ENCODE data around the gene GRIP2.

GRIP2 gene

DNA sequence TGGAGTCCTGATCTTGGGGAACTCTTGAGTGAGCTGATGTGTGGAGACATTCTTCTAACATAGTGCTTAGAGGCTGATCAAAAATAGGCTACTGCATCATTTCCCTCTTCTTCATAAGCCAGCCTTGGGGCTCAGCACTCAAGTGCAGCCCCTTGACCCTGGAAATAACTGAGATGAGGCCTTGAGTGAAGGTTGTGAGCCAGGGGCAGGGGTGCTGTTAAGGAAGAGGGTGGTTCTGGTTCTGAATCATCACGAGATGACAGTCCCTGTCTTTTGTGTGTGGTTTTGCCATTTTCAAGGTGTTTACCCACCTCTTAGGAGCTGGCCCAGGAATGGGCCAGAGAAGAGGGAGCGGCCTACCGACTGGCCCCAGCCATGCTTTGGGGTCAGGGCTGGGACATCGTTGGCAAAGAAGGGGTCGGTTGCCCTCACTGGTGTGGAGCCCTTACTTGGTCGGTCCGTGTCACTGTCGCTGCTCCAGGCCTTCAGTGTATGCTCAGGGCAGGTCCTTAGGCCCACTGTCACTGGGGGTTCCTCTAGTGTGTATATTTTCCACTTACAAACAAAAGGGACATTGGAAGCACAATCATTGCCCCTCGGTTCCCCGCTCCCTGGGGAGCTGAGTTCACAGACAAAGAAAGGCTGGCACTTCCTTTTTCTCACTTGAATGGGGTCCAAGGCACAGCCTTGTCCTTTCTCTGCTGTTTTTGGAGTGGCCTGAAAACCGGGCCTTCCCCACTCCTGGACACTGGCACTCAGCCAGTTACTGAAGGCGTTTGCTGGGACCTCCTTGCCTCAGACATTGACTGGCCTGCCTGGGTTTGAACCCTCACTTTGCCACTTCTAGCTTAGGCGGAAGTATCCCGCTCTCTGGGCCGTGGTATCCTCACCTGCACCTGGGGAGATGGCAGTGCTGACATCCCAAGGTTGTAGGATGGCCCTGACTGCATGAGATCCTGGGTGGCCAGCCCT is 91.1 kb downstream of the GRIP2 start:
- DNase-seq: no peak

DNA sequence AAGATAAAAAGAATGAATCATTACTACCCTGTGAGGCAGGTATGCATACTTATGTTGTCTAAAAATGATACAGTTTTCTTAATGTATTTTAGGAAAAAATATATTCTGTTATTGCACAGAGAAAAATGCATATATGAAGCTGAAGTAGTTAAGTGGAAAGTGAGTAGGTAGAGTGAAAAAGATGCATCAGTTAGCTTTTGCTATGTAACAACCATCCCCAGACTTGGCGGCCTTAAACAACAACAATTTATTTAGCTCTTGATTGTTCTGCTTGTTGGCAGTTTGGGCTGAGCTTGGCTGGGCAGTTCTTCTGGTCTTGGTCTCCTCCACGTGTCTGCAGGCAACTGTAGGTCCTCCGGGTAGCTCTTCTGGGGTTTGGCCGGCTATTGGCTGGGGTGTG is 92.1 kb downstream of the GRIP2 start:
- DNase-seq: no peak

DNA sequence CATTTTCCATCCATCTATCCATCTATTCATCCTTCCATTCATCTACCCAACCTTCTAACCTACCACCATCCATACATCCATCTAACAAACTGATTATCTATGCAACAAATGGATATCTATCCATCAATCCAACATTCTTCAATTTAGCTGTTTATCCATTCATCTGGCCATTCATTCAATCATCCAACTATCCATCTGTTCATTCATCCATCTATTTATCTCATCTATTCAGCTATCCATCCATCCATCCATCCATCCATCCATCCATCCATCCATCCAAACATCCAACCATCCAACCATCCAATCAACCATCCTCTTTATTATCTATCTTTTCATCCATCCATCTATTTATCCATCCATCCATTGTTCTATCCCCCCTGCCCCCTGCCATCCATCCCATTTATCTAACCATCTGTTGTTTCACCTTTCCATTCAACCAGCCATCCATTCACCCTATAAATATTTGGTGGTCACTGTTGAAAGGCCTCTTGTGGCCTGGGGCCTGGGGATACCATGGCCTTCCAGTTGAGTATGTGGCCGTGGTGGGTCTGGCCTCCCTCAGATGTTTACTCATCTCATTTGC is 93.1 kb downstream of the GRIP2 start:
- DNase-seq: no peak

DNA sequence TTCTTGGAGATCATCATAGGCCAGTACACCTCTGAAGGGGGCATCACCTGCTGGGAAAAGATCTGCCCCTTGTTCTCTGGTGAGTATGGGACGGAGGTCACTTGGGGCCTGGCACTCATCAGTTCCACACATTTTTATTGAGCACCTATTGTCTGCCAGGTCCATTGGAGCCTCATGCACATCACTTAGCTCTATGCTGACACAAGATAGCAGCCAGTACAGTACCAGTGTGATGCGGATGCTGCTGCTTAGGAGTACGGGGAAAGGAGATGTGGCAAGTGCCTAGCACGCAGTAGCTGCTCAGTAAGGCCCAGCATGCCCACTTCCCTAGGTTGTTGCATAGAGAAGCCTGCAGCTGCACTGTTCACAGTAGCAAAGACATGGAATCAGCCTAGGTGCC is 94.4 kb downstream of the GRIP2 start:
- no peak for DNase-seq

DNA sequence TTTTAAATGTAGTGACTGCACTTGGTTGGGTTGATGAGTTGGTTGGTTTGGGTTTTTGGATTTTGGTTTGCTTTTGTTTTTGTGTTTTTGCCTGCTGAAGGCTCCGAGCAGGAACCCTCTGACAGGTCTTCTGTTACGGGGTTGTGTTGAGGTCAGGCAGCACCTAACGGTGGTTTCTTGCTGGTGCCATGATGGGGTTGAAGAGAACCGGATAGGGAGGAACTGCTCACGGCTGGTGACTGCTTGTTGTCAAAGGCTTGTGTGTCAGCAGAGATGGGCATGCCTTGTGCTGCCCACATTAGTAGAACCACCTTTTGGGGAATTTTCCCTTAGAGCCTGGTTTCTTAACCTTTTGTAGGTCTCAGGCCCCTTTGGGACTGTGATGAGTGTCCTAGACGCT is 95.8 kb downstream of the GRIP2 start:
- DNase-seq: no peak

DNA sequence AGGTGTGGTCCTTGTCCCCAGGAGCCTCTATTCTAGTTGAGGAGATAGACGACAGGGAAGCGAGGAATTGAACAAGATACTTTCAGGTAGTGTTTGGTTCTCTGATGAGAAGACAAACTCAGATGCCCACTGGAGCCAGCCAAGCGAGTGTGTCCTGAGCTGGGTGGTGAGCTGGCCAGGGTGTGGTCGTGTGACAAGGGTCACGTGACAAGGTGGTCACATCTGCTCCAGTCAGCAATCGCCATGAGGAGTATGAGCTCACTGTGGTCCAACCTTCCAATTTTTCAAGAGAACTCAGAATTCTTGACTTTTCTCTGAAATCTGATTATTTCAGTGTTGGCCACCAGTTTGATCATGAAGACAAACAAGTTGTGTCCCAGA is 98.2 kb downstream of the GRIP2 start:
- peak; percentile 40 for DNase-seq

DNA sequence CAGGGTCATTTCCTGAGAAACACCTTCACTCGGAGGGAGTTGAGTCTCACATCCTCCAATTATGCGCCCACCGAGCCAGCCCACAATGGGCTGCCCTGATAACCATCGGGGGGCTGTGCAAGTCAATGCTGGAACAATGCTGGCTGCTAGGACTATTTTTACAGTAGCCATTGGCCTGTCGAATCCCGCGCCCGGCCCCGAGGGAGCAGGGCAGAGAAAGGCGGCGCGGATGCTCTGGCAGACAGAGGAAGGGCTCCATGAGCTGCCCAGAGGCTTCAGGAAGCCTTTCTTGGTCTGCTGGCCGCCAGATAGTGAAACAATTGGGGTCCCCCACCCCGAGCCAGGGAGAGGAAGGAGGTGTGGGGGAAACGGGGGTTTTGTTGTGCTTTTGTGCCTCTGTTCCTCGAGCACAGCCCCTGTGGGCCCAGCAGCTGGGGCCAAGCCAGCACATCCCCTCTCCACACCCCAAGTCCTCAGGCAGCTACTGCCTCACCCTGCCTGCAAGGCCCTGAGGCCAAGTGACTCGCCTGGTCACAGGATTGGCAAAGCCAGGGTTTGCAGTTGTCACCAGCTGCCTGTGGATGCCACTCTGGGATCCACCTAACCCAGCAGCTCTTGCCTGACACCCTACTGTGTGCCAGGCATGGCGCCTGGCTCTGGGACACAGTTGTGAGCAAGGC is 98.8 kb downstream of the GRIP2 start:
- DNase-seq: peak; percentile 37

DNA sequence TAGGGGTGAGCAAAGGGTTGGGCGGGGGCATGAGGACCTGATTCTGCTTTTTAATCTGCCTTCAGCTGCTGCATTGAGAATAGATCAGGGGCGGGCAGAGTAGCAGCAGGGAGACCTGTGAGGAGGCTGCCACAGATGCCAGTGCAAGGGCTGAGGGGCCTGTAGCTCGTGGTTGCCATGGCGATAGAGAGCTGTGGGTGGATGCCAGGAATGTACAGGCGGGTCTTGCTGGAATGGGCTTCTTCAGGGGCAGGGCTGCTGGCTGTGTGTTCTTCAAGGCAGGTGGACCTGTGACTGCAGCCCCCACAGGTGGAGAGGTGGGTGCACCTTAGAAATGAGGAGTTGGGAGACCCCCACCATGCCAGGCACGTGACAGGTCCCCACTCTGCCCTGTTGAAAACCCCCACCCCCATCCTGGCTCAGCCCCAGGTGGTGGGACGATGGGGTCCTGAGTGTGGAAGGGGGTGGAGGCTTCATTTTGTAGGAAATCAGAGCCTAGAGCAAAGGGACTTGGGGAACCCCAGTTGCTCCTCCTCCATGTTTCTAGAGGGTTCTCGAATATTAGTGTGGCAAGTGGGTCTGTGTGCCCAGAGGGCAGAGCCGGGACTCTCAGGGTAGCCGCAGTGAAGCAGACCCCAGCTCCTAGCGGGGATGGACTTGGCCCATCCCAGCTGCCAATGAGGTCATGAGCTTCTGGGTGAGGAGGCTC is 99.5 kb downstream of the GRIP2 start:
- DNase-seq: no peak

DNA sequence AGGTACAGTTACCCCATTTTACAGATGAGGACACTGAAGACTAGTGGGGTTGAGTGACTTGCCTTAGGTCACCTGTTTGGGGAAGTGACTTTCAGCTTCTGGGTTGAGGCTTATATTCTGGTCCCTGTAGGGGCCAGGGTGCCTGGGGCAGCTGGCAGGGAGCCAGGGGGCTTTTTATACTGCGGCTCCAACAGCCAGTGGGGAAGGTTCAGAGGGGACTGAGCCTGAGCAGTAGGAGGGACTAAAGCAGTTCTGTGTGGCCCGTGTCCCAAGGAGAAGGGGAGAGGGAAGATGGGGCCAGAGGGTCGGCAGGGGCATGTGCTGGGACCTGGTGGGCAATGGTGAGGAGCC is 100.0 kb downstream of the GRIP2 start:
- peak; percentile 27 for DNase-seq

DNA sequence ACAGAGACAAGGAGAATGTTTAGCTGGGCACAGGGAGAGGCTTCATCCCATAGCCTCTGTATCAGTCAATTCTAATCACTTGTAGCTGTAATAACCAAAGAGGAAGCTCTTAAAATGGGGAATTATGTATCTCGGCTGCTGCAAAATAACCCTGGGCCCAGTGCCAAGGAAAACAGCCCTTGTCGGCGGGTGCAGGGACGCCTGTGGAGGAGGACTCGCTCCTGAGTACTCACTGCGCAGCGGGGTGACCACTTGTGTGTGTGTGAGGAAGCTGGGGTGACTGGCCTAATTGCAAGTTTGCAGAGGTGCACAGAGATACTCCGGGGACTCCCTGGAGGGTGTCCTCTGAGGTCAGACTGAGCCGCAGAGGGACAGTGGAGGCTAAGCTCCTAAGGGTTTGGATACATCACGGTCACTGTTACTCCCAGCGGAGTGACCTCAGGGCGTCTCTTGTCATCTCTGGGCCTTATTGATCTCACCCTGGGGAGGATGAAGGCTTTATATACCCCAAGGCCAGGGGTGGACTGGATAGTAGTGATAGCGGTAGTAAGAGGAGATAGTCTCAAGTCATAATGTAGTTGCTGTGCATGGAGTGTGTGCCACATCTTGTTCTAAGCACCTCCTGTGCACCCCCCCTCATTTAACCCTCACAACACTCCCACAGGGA is 100.5 kb downstream of the GRIP2 start:
- DNase-seq: peak; percentile 68

All from CD4-positive, alpha-beta T cell treated with Interleukin-15 for 1 hour (primary cell).